Measurements from ENCODE around the gene ASAP3. TPM values are rescaled to one million over a fixed set of nuclear protein-coding genes. Genes with fewer than 3 reads are reported as not detected.

Gene ASAP3
- total RNA-seq, 1 donor from 2014 or later = 65.7 TPM

GRCh38 chr1:23463286-23463685 is 20.7 kb downstream of the ASAP3 start:
- TF ChIP-seq CTCF (conservative IDR thresholded peaks at IDR 0.05) = no peak
- no peaks in the 10 kb centered on the region for H3K9me3 Mint-ChIP-seq
- H3K27ac Mint-ChIP-seq = no peak overlapping the region
- H3K4me1 Mint-ChIP-seq (ENCODE audit: unreplicated experiment) = peaks cover 4% of the 10 kb centered on the region
- H3K27me3 Mint-ChIP-seq = no peaks in the 10 kb centered on the region
- no peak overlapping the region for H3K4me3 Mint-ChIP-seq
- no peak for DNase-seq (ENCODE audit: extremely low spot score, unreplicated experiment)
- H3K36me3 Mint-ChIP-seq = peaks cover 24% of the 10 kb centered on the region

GRCh38 chr1:23462766-23463165 is 21.2 kb downstream of the ASAP3 start:
- no peak for TF ChIP-seq CTCF (conservative IDR thresholded peaks at IDR 0.05)
- H3K27ac Mint-ChIP-seq = no peak overlapping the region
- H3K9me3 Mint-ChIP-seq = no peaks in the 10 kb centered on the region
- H3K4me3 Mint-ChIP-seq = no peak overlapping the region
- H3K27me3 Mint-ChIP-seq = no peaks in the 10 kb centered on the region
- H3K36me3 Mint-ChIP-seq = peaks cover 26% of the 10 kb centered on the region
- H3K4me1 Mint-ChIP-seq (ENCODE audit: unreplicated experiment) = peaks cover 4% of the 10 kb centered on the region
- DNase-seq (ENCODE audit: extremely low spot score, unreplicated experiment) = no peak

GRCh38 chr1:23461050-23461449 is 22.9 kb downstream of the ASAP3 start:
- DNase-seq (ENCODE audit: extremely low spot score, unreplicated experiment) = no peak
- Mint-ChIP-seq H3K9me3 (no peaks in the 10 kb centered on the region), H3K4me1 (ENCODE audit: unreplicated experiment) (peaks cover 4% of the 10 kb centered on the region), H3K27me3 (no peaks in the 10 kb centered on the region), H3K36me3 (peaks cover 24% of the 10 kb centered on the region), H3K27ac (no peak overlapping the region), H3K4me3 (no peak overlapping the region)
- TF ChIP-seq CTCF (conservative IDR thresholded peaks at IDR 0.05) = no peak

- no peak for TF ChIP-seq CTCF (conservative IDR thresholded peaks at IDR 0.05)
- Mint-ChIP-seq H3K4me1 (ENCODE audit: unreplicated experiment) (no peaks in the 10 kb centered on the region), H3K4me3 (no peak overlapping the region), H3K27ac (no peak overlapping the region), H3K36me3 (peaks cover 24% of the 10 kb centered on the region), H3K27me3 (no peaks in the 10 kb centered on the region), H3K9me3 (no peaks in the 10 kb centered on the region)
- DNase-seq (ENCODE audit: extremely low spot score, unreplicated experiment) = no peak
These were observed 23.5 kb downstream of the ASAP3 start for GRCh38 chr1:23460519-23460918.

- Mint-ChIP-seq H3K9me3 (no peaks in the 10 kb centered on the region), H3K27ac (no peak overlapping the region), H3K36me3 (peaks cover 24% of the 10 kb centered on the region), H3K4me3 (no peak overlapping the region), H3K27me3 (no peaks in the 10 kb centered on the region), H3K4me1 (ENCODE audit: unreplicated experiment) (no peaks in the 10 kb centered on the region)
- no peak for DNase-seq (ENCODE audit: extremely low spot score, unreplicated experiment)
- no peak for TF ChIP-seq CTCF (conservative IDR thresholded peaks at IDR 0.05)
These were observed 24.6 kb downstream of the ASAP3 start for GRCh38 chr1:23459338-23459757.

GRCh38 chr1:23456226-23456625 is 27.8 kb downstream of the ASAP3 start:
- DNase-seq (ENCODE audit: extremely low spot score, unreplicated experiment) = no peak
- TF ChIP-seq CTCF (conservative IDR thresholded peaks at IDR 0.05) = no peak
- no peaks in the 10 kb centered on the region for H3K27me3 Mint-ChIP-seq
- H3K4me3 Mint-ChIP-seq = no peak overlapping the region
- H3K27ac Mint-ChIP-seq = no peak overlapping the region
- H3K4me1 Mint-ChIP-seq (ENCODE audit: unreplicated experiment) = peaks cover 7% of the 10 kb centered on the region
- H3K36me3 Mint-ChIP-seq = peaks cover 25% of the 10 kb centered on the region
- no peaks in the 10 kb centered on the region for H3K9me3 Mint-ChIP-seq
